HepG2 (cell line): ENCODE results near the gene FASTK.

Experiments
- ATAD3A ChIP-seq: sonication (generic); formaldehyde crosslinking; IDR thresholded peaks from 2 replicates; pipeline ENCODE4 v1.4.0; 2020; ENCODE audit warnings: missing genetic modification reagents
- CEBPG ChIP-seq: IDR thresholded peaks from 2 replicates; pipeline ENCODE4 v1.6.1; 2016
- EHMT2 ChIP-seq: fragments of 200-600 bp; sonication (generic); IDR thresholded peaks from 2 replicates; pipeline ENCODE4 v1.7.0; 2017; ENCODE audit warnings: antibody characterized with exemption, low read depth, low read length, borderline replicate concordance
- NFIB ChIP-seq: sonication (generic); formaldehyde crosslinking; IDR thresholded peaks from 2 replicates; pipeline ENCODE4 v1.9.0; 2021; ENCODE audit warnings: missing genetic modification reagents, mild to moderate bottlenecking, borderline replicate concordance
- NFKB2 ChIP-seq: sonication (generic); formaldehyde crosslinking; IDR thresholded peaks from 2 replicates; pipeline ENCODE4 v1.4.0; 2020; ENCODE audit warnings: missing genetic modification reagents, borderline replicate concordance
- NR2F6 ChIP-seq, 2 experiments: IDR thresholded peaks; 2 replicates each; pipeline ENCODE4 v1.6.1; 2016; ENCODE audit warnings: antibody characterized with exemption in 1 of 2, mild to moderate bottlenecking in 1 of 2
- NR3C1 ChIP-seq: sonication (generic); formaldehyde crosslinking; IDR thresholded peaks from 2 replicates; pipeline ENCODE4 v1.4.0; 2020; ENCODE audit warnings: missing genetic modification reagents
- RAD21 ChIP-seq: fragments of 450-650 bp; formaldehyde crosslinking; IDR thresholded peaks from 2 replicates; pipeline ENCODE4 v1.5.0; 2020; ENCODE audit warnings: mild to moderate bottlenecking
- SKIL ChIP-seq: sonication (generic); formaldehyde crosslinking; IDR thresholded peaks from 2 replicates; pipeline ENCODE4 v1.8.0; 2022; ENCODE audit warnings: missing genetic modification reagents, mild to moderate bottlenecking, moderate library complexity, borderline replicate concordance
- TFAP4 ChIP-seq: sonication (generic); IDR thresholded peaks from 2 replicates; pipeline ENCODE4 v1.6.1; 2016; ENCODE audit warnings: low read depth, borderline replicate concordance
- ZMYM2 ChIP-seq: sonication (generic); formaldehyde crosslinking; IDR thresholded peaks from 2 replicates; pipeline ENCODE4 v1.8.0; 2022; ENCODE audit warnings: mild to moderate bottlenecking, missing genetic modification reagents
- ZNF547 ChIP-seq: sonication (generic); formaldehyde crosslinking; IDR thresholded peaks from 2 replicates; pipeline ENCODE4 v1.5.1; 2020; ENCODE audit warnings: mild to moderate bottlenecking, missing genetic modification reagents
- TF ChIP-seq, protein P1 (sequence below): IDR thresholded peaks from 2 replicates; pipeline ENCODE4 v1.6.1; 2012; ENCODE audit warnings: inconsistent platforms
- TF ChIP-seq, protein P2 (sequence below): sonication (generic); formaldehyde crosslinking; IDR thresholded peaks from 2 replicates; pipeline ENCODE4 v1.5.0; 2020; ENCODE audit warnings: missing genetic modification reagents

GRCh38 chr7:151119055-151119415 is 38.4 kb upstream of the FASTK start:
- TF ChIP-seq CEBPG (CRISPR knock-in tag), result no peak
- no peak for TF ChIP-seq ZNF547 (CRISPR knock-in tag)
- TF ChIP-seq NFIB (CRISPR knock-in tag), result no peak
- TF ChIP-seq TFAP4, result no peak
- TF ChIP-seq, protein P1, sequence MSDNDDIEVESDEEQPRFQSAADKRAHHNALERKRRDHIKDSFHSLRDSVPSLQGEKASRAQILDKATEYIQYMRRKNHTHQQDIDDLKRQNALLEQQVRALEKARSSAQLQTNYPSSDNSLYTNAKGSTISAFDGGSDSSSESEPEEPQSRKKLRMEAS, result no peak
- TF ChIP-seq EHMT2, result no peak
- no peak for TF ChIP-seq NFKB2 (CRISPR knock-in tag)
- TF ChIP-seq, protein P2, sequence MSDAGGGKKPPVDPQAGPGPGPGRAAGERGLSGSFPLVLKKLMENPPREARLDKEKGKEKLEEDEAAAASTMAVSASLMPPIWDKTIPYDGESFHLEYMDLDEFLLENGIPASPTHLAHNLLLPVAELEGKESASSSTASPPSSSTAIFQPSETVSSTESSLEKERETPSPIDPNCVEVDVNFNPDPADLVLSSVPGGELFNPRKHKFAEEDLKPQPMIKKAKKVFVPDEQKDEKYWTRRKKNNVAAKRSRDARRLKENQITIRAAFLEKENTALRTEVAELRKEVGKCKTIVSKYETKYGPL, result no peak
- TF ChIP-seq SKIL (CRISPR knock-in tag), result no peak
- TF ChIP-seq NR3C1, result no peak
- no peak for TF ChIP-seq RAD21 (CRISPR knock-in tag)
- TF ChIP-seq ZMYM2 (CRISPR knock-in tag), result no peak
- TF ChIP-seq NR2F6 (IDR thresholded peaks at IDR 0.05), result no peak
- no peak for TF ChIP-seq NR2F6 (CRISPR knock-in tag; IDR thresholded peaks at IDR 0.05)
- TF ChIP-seq ATAD3A (CRISPR knock-in tag), result no peak
